Hepatocyte (in vitro differentiated cells): ENCODE results near the gene DIAPH3. TPM values are rescaled to one million over a fixed set of nuclear protein-coding genes. Genes with fewer than 3 reads are reported as not detected.

Experiments
- polyA plus RNA-seq: library from polyadenylated mRNA; unstranded; fragments of >200 nt; fragmentation: Nextera tagmentation; extraction: Ambion mirVana; gene quantifications from 2 replicates; pipeline ENCODE4 v1.2.1, GENCODE V29; 2016
- small RNA-seq: library from RNA; depleted of rRNA; stranded (forward); fragments of <200 nt; gene quantifications from one replicate; pipeline ENCODE3, GENCODE V24; 2014
- total RNA-seq: library from RNA; depleted of rRNA; stranded (reverse); fragments of >200 nt; gene quantifications from 2 replicates; pipeline ENCODE4 v1.2.3, GENCODE V29; 2014

The DIAPH3 gene
- total and polyA plus RNA-seq, 2 experiments from 2014 or later = 4.7 to 7.9 TPM

Small RNAs within 50 kb of the gene (small RNA-seq; reads per million reads assigned to genes)
- gene RN7SL375P (not detected), gene RNY4P28 (not detected)

Other genes starting within 250 kb of the DIAPH3 start
- 15.3 and 16.8 TPM in 2 replicates for gene TDRD3, start 233.3 kb upstream of the DIAPH3 start, total RNA-seq
- 5.3 and 6.5 TPM in 2 replicates for gene TDRD3, start 233.3 kb upstream of the DIAPH3 start, polyA plus RNA-seq